Effector memory CD4-positive, alpha-beta T cell (primary cell): ENCODE data around the gene KLHL6.
"Not testable (repeated sequence)": the region's sequence is repeated elsewhere in the genome, so short reads cannot be mapped to it uniquely, and the experiment has no call there.

Experiments
- DNase-seq, 3 donors: peaks; one replicate each; pipeline ENCODE4 v3.0.0-alpha.2; 2020
- H3K27ac ChIP-seq: 2 replicates; pipeline ENCODE4 v1.7.0; 2013; ENCODE audit warnings: mild to moderate bottlenecking, low read length, moderate library complexity; ENCODE audit not compliant: insufficient read depth, poor library complexity, severe bottlenecking
- H3K27me3 ChIP-seq: replicated peaks from 2 replicates; pipeline ENCODE4 v1.7.0; 2013; ENCODE audit warnings: mild to moderate bottlenecking, low read length; ENCODE audit not compliant: insufficient read depth, control insufficient read depth, poor library complexity, severe bottlenecking
- H3K36me3 ChIP-seq: 2 replicates; pipeline ENCODE4 v1.7.0; 2013; ENCODE audit warnings: mild to moderate bottlenecking, low read length, moderate library complexity; ENCODE audit not compliant: control insufficient read depth, insufficient read depth
- H3K4me1 ChIP-seq: 2 replicates; pipeline ENCODE4 v1.7.0; 2013; ENCODE audit warnings: low read length, mild to moderate bottlenecking; ENCODE audit not compliant: control insufficient read depth, insufficient read depth, poor library complexity, severe bottlenecking
- H3K4me3 ChIP-seq: 2 replicates; pipeline ENCODE4 v1.7.0; 2013; ENCODE audit warnings: low read length, low read depth, mild to moderate bottlenecking; ENCODE audit not compliant: insufficient read depth, poor library complexity, severe bottlenecking
- H3K9me3 ChIP-seq: 2 replicates; pipeline ENCODE4 v1.7.0; 2013; ENCODE audit warnings: mild to moderate bottlenecking, low read length, moderate library complexity; ENCODE audit not compliant: control insufficient read depth

KLHL6 gene

DNA sequence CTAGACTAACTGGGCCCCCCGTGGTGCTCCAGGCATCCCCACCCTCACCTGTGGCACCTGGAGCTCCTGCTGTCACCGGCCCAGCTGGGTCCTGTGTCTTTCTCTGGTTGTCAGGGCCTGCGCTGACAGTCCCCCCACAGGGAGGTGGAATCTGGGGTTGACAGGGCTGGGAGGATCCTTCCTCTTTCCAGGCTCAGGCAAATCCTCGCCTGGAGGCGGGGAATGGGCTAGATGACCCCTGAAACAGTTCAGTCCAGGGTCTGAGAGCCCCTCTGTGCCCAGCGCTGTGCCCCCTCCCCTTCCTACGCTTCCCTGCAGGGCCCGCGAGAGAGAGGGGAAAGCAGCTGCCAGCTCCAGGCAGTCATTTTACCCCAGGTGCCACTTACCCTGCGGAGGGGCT lies 77.0 kb downstream of the KLHL6 start:
- H3K27ac ChIP-seq = no peak overlapping the region
- H3K27me3 ChIP-seq = no peaks in the 10 kb centered on the region
- no peak for DNase-seq
- H3K4me1 ChIP-seq = no peaks in the 10 kb centered on the region
- H3K9me3 ChIP-seq = no peaks in the 10 kb centered on the region
- no peaks in the 10 kb centered on the region for H3K36me3 ChIP-seq
- H3K4me3 ChIP-seq = no peak overlapping the region

GRCh38 chr3:183477801-183478456 lies 77.6 kb downstream of the KLHL6 start:
- DNase-seq = no peak
- no peaks in the 10 kb centered on the region for H3K4me1 ChIP-seq
- H3K4me3 ChIP-seq = no peak overlapping the region
- H3K36me3 ChIP-seq = no peaks in the 10 kb centered on the region
- H3K9me3 ChIP-seq = no peaks in the 10 kb centered on the region
- H3K27ac ChIP-seq = no peak overlapping the region
- H3K27me3 ChIP-seq = no peaks in the 10 kb centered on the region

DNA sequence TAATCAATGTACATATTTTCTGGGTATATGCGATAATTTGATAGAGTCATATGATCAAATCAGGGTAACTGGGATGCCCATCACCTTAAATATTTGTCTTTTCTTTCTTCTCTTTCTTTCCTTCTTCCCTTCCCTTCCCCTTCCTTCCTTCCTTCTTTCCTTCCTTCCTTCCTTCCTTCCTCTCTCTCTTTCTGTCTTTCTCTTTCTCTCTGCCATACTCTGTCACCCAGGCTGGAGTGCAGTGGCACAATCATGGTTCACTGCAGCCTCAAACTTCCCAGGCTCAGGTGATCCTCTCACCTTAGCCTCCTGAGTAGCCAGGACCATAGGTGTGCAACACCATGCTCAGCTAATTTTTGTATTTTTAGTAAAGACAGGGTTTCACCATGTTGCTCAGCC lies 79.7 kb downstream of the KLHL6 start:
- DNase-seq, H3K4me3 ChIP-seq, H3K36me3 ChIP-seq, H3K27me3 ChIP-seq, H3K4me1 ChIP-seq, H3K9me3 ChIP-seq, H3K27ac ChIP-seq: not testable (repeated sequence)

GRCh38 chr3:183475016-183475763 lies 80.3 kb downstream of the KLHL6 start:
- no peak overlapping the region for H3K4me3 ChIP-seq
- H3K4me1 ChIP-seq = no peaks in the 10 kb centered on the region
- no peak for DNase-seq
- H3K9me3 ChIP-seq = no peaks in the 10 kb centered on the region
- no peaks in the 10 kb centered on the region for H3K36me3 ChIP-seq
- no peak overlapping the region for H3K27ac ChIP-seq
- H3K27me3 ChIP-seq = no peaks in the 10 kb centered on the region

GRCh38 chr3:183473969-183474368 lies 81.5 kb downstream of the KLHL6 start:
- DNase-seq = no peak
- no peaks in the 10 kb centered on the region for H3K27me3 ChIP-seq

GRCh38 chr3:183472155-183472554 lies 83.4 kb downstream of the KLHL6 start:
- no peak for DNase-seq
- H3K4me3 ChIP-seq = no peak overlapping the region
- H3K27me3 ChIP-seq = no peaks in the 10 kb centered on the region
- H3K4me1 ChIP-seq = no peaks in the 10 kb centered on the region
- no peaks in the 10 kb centered on the region for H3K9me3 ChIP-seq
- no peak overlapping the region for H3K27ac ChIP-seq
- no peaks in the 10 kb centered on the region for H3K36me3 ChIP-seq

More at GRCh38 chr3:183473969-183474368, 81.5 kb downstream of the KLHL6 start:
- Histone ChIP-seq H3K9me3 (no peaks in the 10 kb centered on the region), H3K36me3 (no peaks in the 10 kb centered on the region), H3K4me1 (no peaks in the 10 kb centered on the region), H3K4me3 (no peak overlapping the region), H3K27ac (no peak overlapping the region)

- H3K27ac ChIP-seq = no peak overlapping the region
- DNase-seq = no peak
- H3K9me3 ChIP-seq = no peaks in the 10 kb centered on the region
- no peak overlapping the region for H3K4me3 ChIP-seq
- no peaks in the 10 kb centered on the region for H3K4me1 ChIP-seq
- H3K36me3 ChIP-seq = no peaks in the 10 kb centered on the region
- H3K27me3 ChIP-seq = no peaks in the 10 kb centered on the region
These were observed 87.1 kb downstream of the KLHL6 start for GRCh38 chr3:183468424-183468823.

DNA sequence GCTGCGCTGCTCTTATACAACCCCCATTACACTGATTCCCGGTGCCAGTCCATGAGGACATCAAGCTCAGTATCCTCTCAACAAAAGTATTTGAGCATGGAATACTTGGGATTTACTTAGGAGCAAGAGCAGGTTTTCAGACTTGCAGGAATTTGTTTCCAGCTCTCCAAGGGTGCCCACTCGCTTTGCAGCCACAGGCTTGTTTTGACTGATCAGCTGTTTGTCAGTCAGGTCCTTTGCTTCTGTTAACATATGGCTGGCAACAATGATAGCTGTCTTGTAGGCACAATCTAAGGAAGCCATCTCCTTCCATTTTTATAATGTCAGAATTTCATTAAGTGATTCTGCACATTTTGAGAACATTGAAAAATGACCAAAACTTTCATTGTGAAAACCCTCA lies 88.9 kb downstream of the KLHL6 start:
- Histone ChIP-seq H3K27me3 (no peaks in the 10 kb centered on the region), H3K36me3 (no peaks in the 10 kb centered on the region), H3K4me1 (no peaks in the 10 kb centered on the region), H3K9me3 (no peaks in the 10 kb centered on the region), H3K4me3 (no peak overlapping the region), H3K27ac (no peak overlapping the region)
- no peak for DNase-seq

- H3K4me3 ChIP-seq, H3K4me1 ChIP-seq, H3K36me3 ChIP-seq, DNase-seq, H3K27me3 ChIP-seq, H3K27ac ChIP-seq, H3K9me3 ChIP-seq: not testable (repeated sequence)
These were observed 89.8 kb downstream of the KLHL6 start for GRCh38 chr3:183465710-183466109.

DNA sequence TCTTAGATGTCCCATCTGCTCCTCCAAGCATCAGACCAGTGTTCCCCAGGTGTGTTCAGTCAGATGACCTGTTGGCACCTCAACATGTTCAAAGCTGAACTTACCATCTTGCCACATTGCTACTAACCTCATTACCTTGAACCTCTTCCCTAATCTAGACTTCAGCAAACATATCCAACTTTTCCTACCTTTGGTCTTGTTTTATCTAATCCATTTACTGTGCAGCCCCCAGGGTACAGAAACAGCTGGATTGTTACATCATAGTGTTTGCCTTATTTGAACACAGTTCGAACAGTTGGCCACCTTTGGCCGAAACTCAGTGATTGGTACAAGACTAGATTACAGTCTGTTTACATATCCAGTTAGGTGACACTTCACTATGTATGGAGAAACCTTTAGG lies 91.0 kb downstream of the KLHL6 start:
- H3K27me3 ChIP-seq = no peaks in the 10 kb centered on the region
- H3K4me1 ChIP-seq = no peaks in the 10 kb centered on the region
- H3K36me3 ChIP-seq = no peaks in the 10 kb centered on the region
- H3K4me3 ChIP-seq = no peak overlapping the region
- no peak for DNase-seq
- H3K9me3 ChIP-seq = no peaks in the 10 kb centered on the region
- H3K27ac ChIP-seq = no peak overlapping the region
